ENCODE results near the gene SLC39A6.
"Not testable (repeated sequence)": the region's sequence is repeated elsewhere in the genome, so short reads cannot be mapped to it uniquely, and the experiment has no call there.

SLC39A6 gene

GRCh38 chr18:36129300-36130038 lies at the start of gene SLC39A6, which contains the start of gene ELP2:
SLC39A6 (minus strand) TSS chr18:36129340; CDS start chr18:36127007, 2,333 bp downstream.
ELP2 (plus strand) TSS chr18:36129899; CDS start chr18:36129934, 35 bp downstream.
- DNase-seq (ENCODE audit: low read depth): peak; percentile 95

- DNase-seq (ENCODE audit: low read depth): no peak
These were observed 48.8 kb upstream of the SLC39A6 start for GRCh38 chr18:36177913-36178312.

GRCh38 chr18:36176711-36177110 lies 47.6 kb upstream of the SLC39A6 start:
- DNase-seq (ENCODE audit: low read depth): no peak

- no peak for DNase-seq (ENCODE audit: low read depth)
These were observed 47.0 kb upstream of the SLC39A6 start for GRCh38 chr18:36176177-36176584.

- DNase-seq (ENCODE audit: low read depth): no peak
These were observed 46.3 kb upstream of the SLC39A6 start for GRCh38 chr18:36175481-36175880.

GRCh38 chr18:36169938-36170337 lies 40.8 kb upstream of the SLC39A6 start:
- no peak for DNase-seq (ENCODE audit: low read depth)

GRCh38 chr18:36168296-36168695 lies 39.2 kb upstream of the SLC39A6 start:
- DNase-seq (ENCODE audit: low read depth): not testable (repeated sequence)

GRCh38 chr18:36167692-36168218 lies 38.6 kb upstream of the SLC39A6 start:
- no peak for DNase-seq (ENCODE audit: low read depth)

GRCh38 chr18:36162981-36163380 lies 33.8 kb upstream of the SLC39A6 start:
- DNase-seq (ENCODE audit: low read depth): no peak

- DNase-seq (ENCODE audit: low read depth): no peak
These were observed 31.8 kb upstream of the SLC39A6 start for GRCh38 chr18:36160959-36161371.

GRCh38 chr18:36158266-36158867 lies 29.2 kb upstream of the SLC39A6 start:
- DNase-seq (ENCODE audit: low read depth): no peak

- no peak for DNase-seq (ENCODE audit: low read depth)
These were observed 28.3 kb upstream of the SLC39A6 start for GRCh38 chr18:36157441-36157840.

- DNase-seq (ENCODE audit: low read depth): no peak
These were observed 27.0 kb upstream of the SLC39A6 start for GRCh38 chr18:36155851-36156757.

GRCh38 chr18:36153771-36154170 lies 24.6 kb upstream of the SLC39A6 start:
- DNase-seq (ENCODE audit: low read depth): no peak

GRCh38 chr18:36153203-36153602 lies 24.1 kb upstream of the SLC39A6 start:
- DNase-seq (ENCODE audit: low read depth): no peak

GRCh38 chr18:36152781-36153180 lies 23.6 kb upstream of the SLC39A6 start:
- no peak for DNase-seq (ENCODE audit: low read depth)

- no peak for DNase-seq (ENCODE audit: low read depth)
These were observed 20.6 kb upstream of the SLC39A6 start for GRCh38 chr18:36149514-36150289.

GRCh38 chr18:36143391-36143790 lies 14.3 kb upstream of the SLC39A6 start:
- no peak for DNase-seq (ENCODE audit: low read depth)

GRCh38 chr18:36142751-36143150 lies 13.6 kb upstream of the SLC39A6 start:
- DNase-seq (ENCODE audit: low read depth): no peak

- no peak for DNase-seq (ENCODE audit: low read depth)
These were observed 12.4 kb upstream of the SLC39A6 start for GRCh38 chr18:36141576-36141975.

- no peak for DNase-seq (ENCODE audit: low read depth)
These were observed 10.1 kb upstream of the SLC39A6 start for GRCh38 chr18:36139245-36139644.
